Stimulated activated CD4-positive, alpha-beta T cell treated with anti-CD3 and anti-CD28 coated beads, Interleukin-4, amount 100 ng/mL, for 24 hours (primary cell): Measurements from ENCODE around the gene PDE2A.

Experiments used
- DNase-seq: peaks from one replicate; pipeline ENCODE4 v3.0.0-alpha.2; 2020

Gene PDE2A

GRCh38 chr11:72634016-72634415, 40.2 kb downstream of the PDE2A start:
- DNase-seq = no peak

DNA sequence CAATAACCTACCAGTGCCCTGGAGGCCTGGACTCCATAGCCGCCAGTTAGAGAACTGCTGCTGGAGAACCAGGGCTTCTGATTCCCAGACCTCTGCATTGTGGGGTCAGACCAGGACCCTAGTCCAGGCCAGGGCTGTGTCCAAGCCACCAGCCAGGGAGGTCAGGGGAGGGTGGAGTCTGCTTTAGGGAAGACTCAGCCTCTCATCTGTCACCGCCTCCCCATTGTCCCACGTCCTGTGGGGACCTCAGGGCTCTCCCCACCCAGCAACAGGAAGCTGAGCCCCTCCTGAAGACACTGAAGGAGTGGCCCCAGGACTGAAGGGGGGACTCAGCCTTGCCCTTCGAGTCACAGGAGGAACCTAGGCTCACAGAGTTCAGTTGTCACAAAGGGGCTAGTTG, 41.2 kb downstream of the PDE2A start:
- DNase-seq = no peak

DNA sequence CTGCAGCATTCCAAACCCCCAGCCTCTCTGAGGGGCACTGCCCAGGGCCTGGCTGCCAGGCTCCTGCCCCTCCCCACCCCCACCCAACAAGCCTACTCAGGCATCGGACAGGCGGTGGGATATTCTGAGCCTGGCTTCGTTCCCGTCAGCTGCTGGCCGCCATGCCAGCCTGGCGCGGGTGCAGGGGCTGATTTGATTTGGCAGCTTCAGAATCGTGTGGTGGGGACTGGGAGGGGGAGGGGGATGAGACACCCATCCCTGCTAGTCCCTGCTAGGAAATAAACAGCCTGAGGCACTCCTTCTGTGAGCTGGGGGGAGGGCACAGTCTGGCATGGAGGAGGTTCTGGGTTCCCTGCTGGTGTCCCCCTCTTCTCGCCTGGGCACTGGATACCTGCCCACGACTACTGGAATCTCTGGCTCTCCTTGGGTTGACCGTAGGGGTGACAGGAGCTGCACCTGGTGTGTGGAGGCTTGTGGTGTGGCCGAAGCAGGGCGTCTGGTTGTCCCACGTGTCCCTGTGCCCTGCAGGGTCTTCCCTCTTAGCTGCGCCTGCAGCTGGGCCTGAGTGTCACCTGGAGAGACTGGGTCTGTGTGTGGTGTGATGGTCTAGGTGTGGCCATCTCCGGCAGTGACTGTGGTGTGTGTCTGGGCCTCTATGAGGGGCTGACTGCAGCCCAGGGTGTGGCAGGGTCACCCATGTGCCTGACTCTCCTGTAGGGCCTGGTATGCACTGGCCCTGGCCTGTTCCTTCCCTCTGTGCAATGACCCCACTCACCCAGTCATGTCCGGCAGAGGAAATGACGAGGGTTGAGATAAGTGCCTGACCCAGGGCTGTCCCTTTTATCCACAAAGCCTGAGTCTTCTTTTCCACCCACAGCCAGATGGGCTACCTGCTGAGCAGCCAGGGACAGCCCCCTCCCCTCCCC, 42.2 kb downstream of the PDE2A start:
- no peak for DNase-seq

GRCh38 chr11:72630104-72630852, 43.9 kb downstream of the PDE2A start:
- no peak for DNase-seq

DNA sequence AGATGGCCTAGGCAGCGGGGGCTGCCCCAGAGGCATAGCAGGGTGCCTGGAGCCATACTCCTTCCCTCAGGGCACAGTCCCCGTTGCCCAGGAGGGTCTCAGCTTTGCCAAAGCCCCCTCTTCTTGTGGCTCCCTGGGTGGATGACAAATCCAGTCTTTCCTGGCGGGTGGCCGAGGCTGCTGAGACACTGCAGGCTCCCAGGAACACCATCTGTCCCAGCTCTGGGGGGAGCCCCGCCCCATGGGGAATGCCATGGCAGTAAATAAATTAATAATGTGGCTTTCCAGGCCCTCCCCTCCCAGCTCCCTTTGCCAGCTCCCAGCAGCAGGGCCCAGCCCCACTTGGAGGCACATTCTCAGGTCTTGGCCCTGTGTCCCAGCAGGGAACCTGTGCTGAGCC, 45.0 kb downstream of the PDE2A start:
- DNase-seq = no peak

GRCh38 chr11:72627594-72628281, 46.5 kb downstream of the PDE2A start:
- no peak for DNase-seq

DNA sequence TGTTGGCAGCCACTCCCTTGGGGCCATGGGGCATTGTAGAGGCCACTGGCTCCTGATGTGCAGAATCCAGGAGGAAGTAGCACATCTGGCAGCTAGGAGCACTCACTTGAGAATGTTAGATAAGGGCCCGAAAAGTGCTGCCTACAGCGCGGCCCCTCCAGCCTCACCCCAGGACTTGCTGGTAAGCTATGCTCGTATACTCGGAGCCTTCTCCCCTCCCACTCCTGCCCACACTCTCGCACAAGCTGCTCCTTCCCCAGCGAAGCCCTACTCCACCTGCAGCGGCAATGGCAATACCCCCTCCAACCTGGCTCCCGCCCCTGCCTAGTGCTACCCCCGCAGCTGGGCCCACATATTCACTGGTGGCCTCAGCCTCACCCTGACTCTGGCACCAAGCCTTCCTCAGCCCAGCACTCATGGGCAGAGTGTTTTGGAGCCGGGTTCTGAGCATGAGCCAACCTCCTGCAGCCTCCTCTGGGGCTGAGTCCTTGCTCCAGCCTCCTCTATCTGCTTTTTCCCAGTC, 47.7 kb downstream of the PDE2A start:
- DNase-seq = no peak

GRCh38 chr11:72625691-72626413, 48.4 kb downstream of the PDE2A start:
- DNase-seq = no peak

- no peak for DNase-seq
Measured at GRCh38 chr11:72624496-72625201, 49.6 kb downstream of the PDE2A start.

- DNase-seq = no peak
Measured at GRCh38 chr11:72623052-72623451, 51.2 kb downstream of the PDE2A start.

DNA sequence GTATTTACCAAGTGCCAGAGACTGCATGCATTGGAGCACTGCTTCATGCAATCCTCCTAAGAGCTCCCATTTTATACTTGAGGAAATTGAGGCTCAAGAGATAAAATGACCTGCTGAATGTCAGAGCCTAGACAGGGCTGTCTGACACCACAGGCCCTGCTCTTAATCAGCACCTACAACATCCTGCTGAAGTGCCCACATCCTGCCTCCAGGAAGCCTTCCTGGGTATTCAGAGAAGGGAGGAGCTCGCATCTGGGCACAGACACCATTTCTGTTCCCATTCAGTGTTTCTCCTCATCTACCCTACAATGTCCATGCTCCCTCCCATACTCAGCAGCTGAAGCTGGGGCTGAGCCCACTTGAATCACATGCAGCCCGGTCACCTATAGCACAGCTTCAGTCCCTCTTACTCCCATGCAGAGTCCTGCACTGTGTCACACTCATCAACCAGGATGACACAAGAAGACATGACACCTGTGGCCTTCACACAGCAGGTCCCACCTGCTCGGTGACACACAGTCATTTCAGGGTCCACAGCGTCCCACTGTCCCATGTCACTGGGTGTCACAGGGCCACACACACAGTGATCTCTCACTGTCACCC, 53.1 kb downstream of the PDE2A start:
- DNase-seq = no peak

- DNase-seq = no peak
Measured at GRCh38 chr11:72618803-72619202, 55.4 kb downstream of the PDE2A start.

DNA sequence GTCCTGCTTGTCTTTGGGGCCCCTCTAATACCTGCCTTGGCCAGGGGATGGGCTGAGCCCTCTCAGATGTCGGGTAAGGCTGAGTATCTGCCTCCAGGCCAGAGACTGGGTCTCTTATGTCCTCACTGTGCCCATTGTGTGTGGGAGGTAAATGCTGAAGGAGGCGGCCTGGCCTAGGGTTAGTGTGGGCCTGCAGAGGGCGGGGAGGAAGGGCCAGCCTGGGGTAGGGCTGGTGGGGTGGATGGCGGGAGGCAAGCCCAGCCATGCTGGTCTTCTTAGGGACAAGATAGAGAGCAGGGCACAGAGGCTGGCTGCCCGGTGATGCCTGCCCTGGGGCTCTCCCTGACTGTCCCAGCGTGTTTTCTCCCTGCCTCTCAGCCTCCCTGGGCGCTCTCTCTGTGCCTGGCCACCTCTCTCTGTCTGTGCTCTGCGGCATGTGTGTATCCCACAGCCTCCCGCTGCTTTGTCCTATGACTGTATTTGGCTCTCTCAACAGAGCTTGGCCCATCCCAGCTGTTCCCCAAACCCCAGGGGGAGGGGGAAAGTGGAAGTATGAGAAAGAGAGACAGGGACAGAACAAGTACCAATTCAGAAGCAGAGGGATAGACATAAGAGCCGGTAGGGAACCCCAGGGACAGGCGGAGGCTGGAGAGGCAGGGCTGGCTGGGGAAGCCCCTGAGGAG, 57.0 kb downstream of the PDE2A start:
- DNase-seq = no peak

DNA sequence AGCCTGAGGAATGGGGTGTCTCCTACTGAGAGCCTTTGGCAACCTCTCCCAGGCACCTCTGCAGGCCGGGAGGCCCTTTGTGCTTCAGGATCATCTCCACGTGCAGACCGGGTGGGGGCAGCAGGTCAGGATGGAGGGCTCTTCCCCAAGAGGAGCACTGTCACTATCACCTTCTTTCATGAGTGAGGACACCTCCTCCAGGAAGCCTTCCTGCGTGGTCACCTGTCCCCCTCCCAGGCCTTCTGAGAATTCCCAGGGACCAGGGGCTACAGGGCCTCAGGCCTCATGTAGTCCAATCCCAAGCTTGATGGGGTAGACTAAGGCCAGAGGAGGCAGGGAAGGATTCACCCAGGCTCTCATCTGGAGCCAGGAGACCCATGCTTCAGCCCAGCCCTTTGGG, 57.6 kb downstream of the PDE2A start:
- no peak for DNase-seq

- DNase-seq = no peak
Measured at GRCh38 chr11:72615329-72615728, 58.9 kb downstream of the PDE2A start.

- no peak for DNase-seq
Measured at GRCh38 chr11:72614381-72614780, 59.8 kb downstream of the PDE2A start.

DNA sequence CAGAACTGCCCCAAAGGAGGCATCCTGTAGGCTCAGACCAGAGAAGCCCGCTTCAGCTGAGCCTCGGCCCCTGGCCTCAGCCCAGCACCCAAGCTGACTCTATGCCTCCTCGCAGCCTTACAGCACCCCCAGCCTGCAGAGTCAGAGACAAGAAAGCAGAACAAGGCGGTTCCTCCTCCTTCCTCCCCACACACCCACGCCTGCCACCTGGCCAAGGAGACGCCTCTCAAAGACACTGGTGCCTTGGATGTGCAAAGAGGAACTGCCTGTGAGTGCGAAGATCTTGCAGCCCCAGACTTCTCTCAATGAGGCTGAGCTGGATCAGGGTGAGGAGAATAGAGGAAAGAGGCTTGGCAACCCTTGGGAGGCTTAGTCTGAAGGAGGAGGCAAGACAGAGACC, 60.2 kb downstream of the PDE2A start:
- DNase-seq = no peak

DNA sequence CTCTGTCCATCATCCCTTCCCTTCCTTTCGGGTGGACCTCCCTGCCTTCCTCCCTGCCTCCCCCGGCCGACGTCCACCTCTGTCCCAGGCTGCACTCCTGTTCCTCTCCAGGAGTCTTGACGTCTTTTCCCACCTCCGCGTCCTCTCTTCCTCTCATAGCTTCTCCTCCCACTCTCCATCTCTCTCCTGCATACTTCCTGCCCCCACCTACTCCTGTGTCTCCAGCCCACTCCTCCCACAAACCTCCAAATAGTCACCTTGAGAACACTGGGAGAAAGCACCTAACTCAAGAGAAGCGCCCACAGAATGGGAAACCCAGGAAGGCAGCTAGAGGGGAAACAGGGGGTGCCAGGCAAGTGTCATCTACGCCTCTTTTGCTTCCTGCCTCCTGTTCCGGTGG, 60.8 kb downstream of the PDE2A start:
- no peak for DNase-seq

DNA sequence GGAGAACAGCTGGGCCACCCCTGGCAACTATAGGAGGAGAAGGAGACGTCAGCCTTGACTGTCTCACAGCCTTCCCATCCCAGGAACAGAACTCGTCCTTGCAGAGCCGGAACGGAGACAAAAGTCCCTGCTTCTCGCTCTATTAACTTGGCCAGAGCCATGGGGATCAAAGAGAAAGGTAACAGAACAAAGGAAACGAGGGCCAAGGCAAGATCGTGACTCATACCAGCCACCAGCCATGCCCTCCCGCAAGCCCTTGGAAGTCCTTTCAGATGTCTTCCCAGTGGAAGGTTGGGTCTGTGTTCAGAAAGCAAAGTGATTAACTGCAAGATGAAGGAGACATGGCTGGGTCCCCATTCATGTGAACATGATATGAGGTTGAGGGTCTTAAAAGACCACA, 64.7 kb downstream of the PDE2A start:
- DNase-seq = no peak

- DNase-seq = no peak
Measured at GRCh38 chr11:72609045-72609444, 65.2 kb downstream of the PDE2A start.

DNA sequence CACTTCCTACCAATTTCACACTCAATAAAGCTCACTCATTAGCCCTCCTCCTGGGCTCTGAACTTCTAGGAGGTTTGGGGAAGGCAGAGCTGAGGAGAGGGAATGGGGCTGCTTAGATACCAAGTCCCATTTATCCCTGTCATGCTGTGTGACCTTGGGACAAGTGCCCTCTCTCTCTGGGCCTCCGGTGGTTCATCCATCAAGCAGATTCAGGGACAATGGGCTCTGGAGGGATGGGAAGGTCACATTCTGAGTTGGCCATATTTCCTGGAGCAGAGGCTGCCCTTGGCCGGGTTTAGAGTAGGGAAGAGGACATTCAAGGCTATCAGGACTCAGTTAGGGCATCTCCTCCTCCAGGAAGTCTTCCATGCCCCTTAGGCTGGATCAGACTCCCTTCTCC, 66.7 kb downstream of the PDE2A start:
- no peak for DNase-seq
